ENCODE results near the gene SYVN1.
"Not testable (repeated sequence)": the region's sequence is repeated elsewhere in the genome, so short reads cannot be mapped to it uniquely, and the experiment has no call there.

The SYVN1 gene

GRCh38 chr11:65151331-65151899 is 17.1 kb upstream of the SYVN1 start:
- DNase-seq (ENCODE audit: low read depth in 2 of 2, low spot score in 1 of 2), result no peak

DNA sequence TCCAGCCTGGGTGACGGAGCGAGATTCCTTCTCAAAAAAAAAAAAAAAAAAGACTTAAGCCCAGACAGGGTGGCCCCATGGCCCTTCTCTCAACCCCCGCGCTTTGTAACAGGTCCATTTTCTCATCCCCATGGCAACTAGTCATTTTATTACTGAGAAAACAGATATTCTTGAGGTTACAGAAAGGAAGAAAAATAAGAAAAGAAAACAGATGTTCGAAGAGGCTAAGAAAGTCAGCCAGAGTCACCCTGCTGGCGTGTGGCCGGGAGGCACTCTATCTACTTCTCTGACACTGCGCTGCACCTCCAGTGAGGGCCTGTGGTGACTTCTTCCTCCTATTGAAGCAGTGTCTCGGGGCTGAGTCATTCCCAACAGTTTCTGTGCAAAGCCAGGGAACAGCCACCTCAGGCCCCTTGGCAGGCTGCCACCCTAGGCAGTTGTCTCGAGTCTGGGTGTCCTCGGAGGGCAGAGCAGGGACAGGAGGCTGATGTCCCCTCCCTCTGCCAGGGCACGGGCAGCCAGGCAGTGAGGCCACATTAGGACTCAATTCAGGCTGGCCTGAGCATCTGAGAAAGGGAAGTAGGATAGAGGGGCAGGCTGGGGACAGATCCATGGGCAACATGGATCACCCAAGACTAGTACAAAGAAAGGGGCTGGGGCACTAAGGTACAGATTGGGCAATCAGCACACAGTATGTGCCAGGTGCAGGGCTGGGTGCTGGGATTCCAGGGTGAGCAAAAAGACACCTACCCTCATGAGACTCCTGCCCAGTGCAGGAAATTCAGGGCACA is 16.4 kb upstream of the SYVN1 start:
- DNase-seq (ENCODE audit: low read depth in 2 of 2, low spot score in 1 of 2), result no peak

GRCh38 chr11:65150131-65150508 is 15.8 kb upstream of the SYVN1 start:
- not testable (repeated sequence) for DNase-seq (ENCODE audit: low read depth in 2 of 2, low spot score in 1 of 2)

DNA sequence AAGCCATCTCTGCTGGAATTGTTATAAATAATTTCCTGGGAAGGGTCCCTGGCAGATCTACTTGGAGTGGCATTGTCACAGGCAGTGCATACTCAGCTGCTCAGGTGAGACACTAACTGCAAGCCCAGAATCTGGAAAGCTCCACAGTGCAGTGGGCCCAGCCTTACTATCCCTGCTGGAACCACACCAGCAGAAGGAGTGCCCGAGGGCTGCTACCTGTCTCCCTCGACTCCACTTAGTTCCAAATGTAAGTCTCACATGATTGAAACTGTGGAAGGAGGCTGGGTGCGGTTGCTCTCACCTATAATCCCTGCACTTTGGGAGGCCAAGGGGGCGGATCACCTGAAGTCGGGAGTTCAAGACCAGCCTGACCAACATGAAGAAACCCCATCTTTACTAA is 14.3 kb upstream of the SYVN1 start:
- no peak for DNase-seq (ENCODE audit: low read depth in 2 of 2, low spot score in 1 of 2)

GRCh38 chr11:65147352-65148075 is 13.2 kb upstream of the SYVN1 start:
- DNase-seq (ENCODE audit: low read depth in 2 of 2, low spot score in 1 of 2), result no peak

DNA sequence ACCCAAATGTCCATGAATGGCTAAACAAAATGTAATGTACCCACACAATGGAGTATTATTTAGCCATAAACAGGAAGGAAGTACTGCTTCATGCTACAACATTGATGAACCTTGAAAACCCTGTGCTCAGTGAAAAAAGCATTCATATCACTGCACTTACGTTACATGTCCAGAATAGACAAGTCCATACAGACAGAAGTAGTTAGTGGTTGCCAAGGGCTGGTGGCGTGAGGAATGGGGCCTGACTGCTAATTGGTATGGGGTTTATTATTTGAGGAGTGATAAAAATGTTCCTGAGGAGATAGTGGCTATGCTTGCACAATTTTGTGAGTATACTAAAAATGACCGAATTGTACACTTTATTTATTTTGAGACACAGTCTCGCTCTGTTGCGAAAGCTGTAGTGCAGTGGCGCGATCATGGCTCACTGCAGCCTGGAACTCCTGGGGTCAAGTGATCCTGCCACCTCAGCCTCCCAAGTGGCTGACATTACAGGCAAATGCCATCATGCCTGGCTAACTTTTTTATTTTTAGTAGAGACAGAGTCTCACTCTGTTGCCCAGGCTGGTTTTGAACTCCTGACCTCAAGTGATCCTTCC is 7.7 kb upstream of the SYVN1 start:
- no peak for DNase-seq (ENCODE audit: low read depth in 2 of 2, low spot score in 1 of 2)

DNA sequence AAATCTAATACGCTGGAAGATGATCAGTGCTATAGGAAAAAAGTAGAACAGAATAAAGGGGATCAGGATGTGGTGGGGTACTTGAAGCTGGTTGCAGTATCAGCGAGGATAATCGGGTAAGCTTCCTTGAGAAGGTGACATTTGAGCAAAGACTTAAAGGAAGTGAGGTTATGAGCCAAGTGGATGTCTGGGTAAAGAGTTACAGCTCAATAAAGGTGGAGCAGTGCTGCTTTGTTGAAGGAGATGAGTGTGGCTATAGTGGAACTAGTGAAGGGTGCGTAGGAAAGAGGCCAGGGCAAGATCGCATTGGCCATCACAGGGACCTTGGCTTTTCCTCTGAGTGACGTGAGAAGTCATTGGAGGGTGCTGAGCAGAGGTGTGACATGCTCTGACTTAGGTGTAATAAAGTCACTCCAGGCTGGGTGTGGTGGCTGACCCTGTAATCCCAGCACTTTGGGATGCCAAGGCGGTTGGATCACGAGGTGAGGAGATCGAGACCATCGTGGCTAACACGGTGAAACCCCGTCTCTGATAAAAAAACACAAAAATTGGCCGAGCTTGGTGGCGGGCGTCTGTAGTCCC is 2.3 kb upstream of the SYVN1 start:
- no peak for DNase-seq (ENCODE audit: low read depth in 2 of 2, low spot score in 1 of 2)

DNA sequence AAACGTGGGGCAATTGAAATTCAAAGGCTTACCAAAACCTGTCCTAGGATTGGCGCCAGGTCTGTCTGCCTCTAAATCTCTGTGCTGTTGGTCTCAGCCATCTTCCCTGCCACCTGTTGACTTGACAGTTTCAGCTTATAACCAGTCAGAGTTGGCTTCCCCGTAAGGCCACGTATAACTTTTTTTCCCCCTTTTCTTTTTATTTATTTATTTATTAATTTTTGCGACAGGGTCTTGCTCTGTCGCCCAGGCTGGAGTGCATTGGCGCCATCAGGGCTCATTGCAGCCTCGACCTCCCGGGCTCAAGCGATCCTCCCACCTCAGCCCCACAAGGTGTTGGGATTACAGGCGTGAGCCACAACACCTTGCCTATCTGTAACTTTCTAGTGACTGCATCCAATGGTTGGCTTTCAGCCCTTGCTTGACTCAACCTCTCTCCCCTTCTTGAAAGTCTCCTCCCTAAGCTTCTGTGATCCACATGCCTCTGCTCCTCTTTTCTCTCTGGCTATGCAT is 1.4 kb upstream of the SYVN1 start:
- no peak for DNase-seq (ENCODE audit: low read depth in 2 of 2, low spot score in 1 of 2)

- peak in 1 of 2 donors; percentile 65 for DNase-seq (ENCODE audit: low read depth in 2 of 2, low spot score in 1 of 2)
These were observed 773 bp upstream of the SYVN1 start for GRCh38 chr11:65134952-65135632.

- no peak for DNase-seq (ENCODE audit: low read depth in 2 of 2, low spot score in 1 of 2)
These were observed 595 bp downstream of the SYVN1 start for GRCh38 chr11:65133724-65134123.

GRCh38 chr11:65132988-65133700 is 1.2 kb downstream of the SYVN1 start:
- DNase-seq (ENCODE audit: low read depth in 2 of 2, low spot score in 1 of 2), result no peak

DNA sequence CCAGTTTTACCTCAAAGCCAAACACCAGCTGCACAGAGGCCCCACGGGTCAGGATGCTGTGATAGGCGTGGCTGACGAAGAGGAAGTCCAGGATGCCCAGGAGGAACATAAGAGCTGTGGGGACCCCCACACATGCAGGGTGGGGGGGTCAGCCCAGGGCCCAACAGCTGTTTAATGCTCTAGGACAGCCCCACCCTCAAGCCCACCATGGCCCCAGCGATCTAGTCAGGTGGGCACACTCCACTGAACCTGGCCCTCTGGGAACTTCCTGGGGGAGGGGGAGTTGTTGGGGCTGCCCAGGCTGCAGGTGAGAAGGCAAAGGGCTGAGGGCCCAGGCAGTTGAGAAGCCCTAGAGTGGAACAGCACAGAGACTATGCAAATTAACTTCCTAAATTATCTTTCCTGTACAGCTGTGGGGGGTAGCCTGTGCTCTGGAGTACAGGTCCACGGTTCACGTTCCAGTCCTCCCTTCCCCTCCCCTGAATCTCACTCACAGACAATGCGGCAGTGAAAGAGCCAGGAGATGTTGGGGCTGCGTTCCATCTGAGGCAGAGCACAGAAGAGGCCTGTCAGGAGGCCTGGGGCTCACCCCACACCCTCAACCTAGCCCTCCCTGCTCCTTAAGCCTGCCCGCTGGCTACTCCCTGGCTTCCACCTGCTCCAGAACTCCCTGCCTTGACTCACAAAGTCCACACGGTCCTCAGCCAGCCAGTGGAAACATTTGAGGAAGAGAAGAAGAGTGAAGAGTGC is 1.9 kb downstream of the SYVN1 start:
- no peak for DNase-seq (ENCODE audit: low read depth in 2 of 2, low spot score in 1 of 2)

- no peak for DNase-seq (ENCODE audit: low read depth in 2 of 2, low spot score in 1 of 2)
These were observed 2.5 kb downstream of the SYVN1 start for GRCh38 chr11:65131895-65132237.

GRCh38 chr11:65131417-65131776 is 2.9 kb downstream of the SYVN1 start:
- no peak for DNase-seq (ENCODE audit: low read depth in 2 of 2, low spot score in 1 of 2)

DNA sequence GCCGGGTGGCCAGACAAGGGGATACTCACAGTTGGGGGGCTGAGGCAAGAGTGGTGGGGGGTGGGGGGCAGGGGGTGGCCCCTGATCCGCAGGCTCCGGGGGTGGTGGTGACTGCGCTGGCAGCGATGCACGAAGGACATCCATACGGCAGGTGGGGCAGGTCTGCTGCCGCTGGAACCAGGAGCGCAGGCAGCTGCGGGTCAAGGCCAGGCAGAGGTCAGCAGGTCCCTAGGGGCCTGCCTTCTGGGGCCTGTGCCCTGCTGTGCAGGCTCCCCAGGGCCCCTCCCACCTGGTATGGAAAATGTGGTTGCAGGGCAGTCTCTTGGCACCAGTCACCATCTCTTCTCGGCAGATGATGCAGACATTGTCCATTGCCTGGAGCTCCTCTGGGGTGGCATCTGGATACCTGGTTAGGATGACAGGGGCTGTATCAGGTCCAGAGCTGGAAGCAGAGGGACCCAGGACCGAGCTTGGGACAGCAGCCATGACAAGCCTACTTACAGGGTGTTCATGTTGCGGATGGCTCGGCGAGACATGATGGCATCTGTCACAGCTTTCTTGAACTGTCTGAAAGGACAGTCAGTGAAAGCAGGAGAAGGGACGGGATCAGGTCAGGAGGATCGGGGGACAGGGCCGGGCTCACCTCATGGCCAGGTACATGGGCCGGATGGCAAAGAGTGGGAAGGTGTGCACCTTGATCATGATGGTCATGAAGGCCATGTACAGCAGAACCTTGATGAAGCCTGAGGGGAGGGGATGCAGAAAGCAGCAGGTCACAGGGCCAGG is 3.5 kb downstream of the SYVN1 start:
- DNase-seq (ENCODE audit: low read depth in 2 of 2, low spot score in 1 of 2), result no peak

GRCh38 chr11:65129649-65130441 is 4.5 kb downstream of the SYVN1 start:
- DNase-seq (ENCODE audit: low read depth in 2 of 2, low spot score in 1 of 2), result no peak

DNA sequence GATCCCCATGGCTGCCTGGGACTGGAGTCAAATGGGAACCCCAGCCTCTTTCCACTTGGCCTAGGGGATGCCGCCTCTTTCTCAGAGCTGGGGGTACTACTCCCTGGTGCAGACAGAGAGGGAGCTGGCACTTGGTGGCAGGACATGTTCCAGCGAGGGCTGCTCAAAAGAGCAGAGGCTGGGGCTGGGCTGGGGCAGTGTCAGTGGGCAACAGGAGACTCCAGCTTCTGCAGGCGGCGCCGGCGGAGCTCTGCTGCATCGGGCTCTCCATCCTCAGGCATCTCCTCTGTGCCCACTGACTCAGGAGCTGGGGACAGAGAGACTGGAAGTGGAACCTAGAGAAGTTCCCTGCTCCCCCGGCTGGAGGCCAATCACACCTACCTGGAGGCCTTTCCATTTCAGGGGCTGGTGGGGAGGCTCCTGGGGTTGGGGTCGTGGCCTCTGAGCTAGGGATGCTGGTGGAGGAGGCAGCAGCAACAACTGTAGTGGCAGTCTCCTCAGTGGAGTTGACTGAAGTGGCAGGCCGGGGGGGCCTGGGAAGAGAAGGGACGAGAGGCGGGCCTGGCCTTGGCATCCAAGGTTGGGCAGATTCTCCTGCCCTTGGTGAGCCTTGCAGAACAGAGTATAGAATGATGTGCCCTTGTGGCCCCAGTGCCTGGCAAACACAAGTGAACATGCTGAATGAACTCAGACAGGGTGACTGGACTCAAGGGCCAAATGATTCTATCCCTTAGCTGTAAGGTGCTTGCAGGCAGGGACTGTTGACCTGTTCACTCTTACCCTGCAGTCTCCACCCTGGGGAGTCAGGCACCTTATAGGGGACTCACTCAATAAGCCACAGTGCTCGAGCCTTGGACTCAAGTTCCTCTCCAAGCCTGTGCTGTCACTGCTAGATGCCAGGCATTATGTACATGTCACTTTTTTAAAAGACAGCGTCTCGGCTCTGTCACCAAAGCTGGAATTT is 5.9 kb downstream of the SYVN1 start:
- DNase-seq (ENCODE audit: low read depth in 2 of 2, low spot score in 1 of 2), result no peak

All from stimulated activated CD8-positive, alpha-beta memory T cell treated with anti-CD3 and anti-CD28 coated beads, Interleukin-4, amount 100 ng/mL, for 1 hour (primary cell).